OCI-LY7 (cell line): ENCODE data around the gene UBE2C. TPM values are rescaled to one million over a fixed set of nuclear protein-coding genes. Genes with fewer than 3 reads are reported as not detected.

Experiments
- BruUV-seq: library from RNA; stranded (reverse); fragments of 400-500 nt; replicated peaks from 2 replicates; lab custom pipeline; 2021; lab: Mats Ljungman, UMichigan
- CTCF ChIA-PET: fragments of 300-600 bp; sonication (Branson Sonifier 250); formaldehyde crosslinking; loops from one replicate; lab custom pipeline; 2022; ENCODE audit warnings: antibody characterized with exemption; ENCODE audit not compliant: unreplicated experiment; lab: Charles Lee
- POLR2A ChIA-PET: fragments of 300-600 bp; sonication (Branson Sonifier 250); formaldehyde crosslinking; loops from one replicate; lab custom pipeline; 2022; ENCODE audit warnings: antibody characterized with exemption; lab: Charles Lee
- DNase-seq: peaks from one replicate; pipeline ENCODE4 v3.0.0-alpha.2; 2015; ENCODE audit warnings: low spot score
- H2AFZ ChIP-seq: fragments of 200-600 bp; sonication (generic), shearing (Covaris generic); 2 replicates; pipeline ENCODE4 v1.6.1; 2014; ENCODE audit warnings: mild to moderate bottlenecking, antibody characterized with exemption, low read length, moderate library complexity
- H3K27ac ChIP-seq: fragments of 200-600 bp; sonication (generic); 2 replicates; pipeline ENCODE4 v1.5.1; 2014; ENCODE audit warnings: mixed run types, low read depth, mild to moderate bottlenecking, moderate library complexity, low read length, inconsistent platforms; ENCODE audit not compliant: poor library complexity, severe bottlenecking
- H3K36me3 ChIP-seq: fragments of 200-600 bp; sonication (generic); 2 replicates; pipeline ENCODE4 v1.6.1; 2014; ENCODE audit warnings: mild to moderate bottlenecking, antibody characterized with exemption, low read length, moderate library complexity, mixed read lengths; ENCODE audit not compliant: insufficient read depth
- H3K4me1 ChIP-seq: fragments of 200-600 bp; sonication (generic); 2 replicates; pipeline ENCODE4 v1.5.1; 2014; ENCODE audit warnings: mild to moderate bottlenecking, low read length; ENCODE audit not compliant: insufficient read depth, poor library complexity, severe bottlenecking
- H3K4me2 ChIP-seq: fragments of 200-600 bp; sonication (generic); 2 replicates; pipeline ENCODE4 v1.6.1; 2014; ENCODE audit warnings: mild to moderate bottlenecking, low read length
- H3K4me3 ChIP-seq: fragments of 200-600 bp; sonication (generic); 2 replicates; pipeline ENCODE4 v1.5.1; 2014; ENCODE audit warnings: mild to moderate bottlenecking, low read depth, low read length; ENCODE audit not compliant: poor library complexity, severe bottlenecking
- H3K79me2 ChIP-seq: fragments of 200-600 bp; sonication (generic); 2 replicates; pipeline ENCODE4 v1.6.1; 2016; ENCODE audit warnings: low read depth, mild to moderate bottlenecking, low read length, moderate library complexity, mixed read lengths; ENCODE audit not compliant: insufficient read depth
- H3K9me2 ChIP-seq: fragments of 200-600 bp; sonication (generic); 2 replicates; pipeline ENCODE4 v1.6.1; 2016; ENCODE audit warnings: mild to moderate bottlenecking, low read length, mixed read lengths; ENCODE audit not compliant: insufficient read depth
- H3K9me3 ChIP-seq: fragments of 200-600 bp; sonication (generic); 2 replicates; pipeline ENCODE4 v1.6.1; 2014; ENCODE audit warnings: mild to moderate bottlenecking, mixed run types, low read length, mixed read lengths
- H4K20me1 ChIP-seq: fragments of 200-600 bp; sonication (generic); 2 replicates; pipeline ENCODE4 v1.6.1; 2014; ENCODE audit warnings: mild to moderate bottlenecking, antibody characterized with exemption, low read length, moderate library complexity, mixed read lengths; ENCODE audit not compliant: insufficient read depth
- EZH2phosphoT487 ChIP-seq: fragments of 200-600 bp; sonication (generic); IDR thresholded peaks from 2 replicates; pipeline ENCODE4 v1.6.1; 2018; ENCODE audit warnings: low read depth, borderline replicate concordance, mild to moderate bottlenecking, mixed run types, antibody characterized with exemption, low read length, moderate library complexity, mixed read lengths
- intact Hi-C: fragments of 100-400 bp; cut with micrococcal nuclease; formaldehyde crosslinking; loops from one replicate; pipeline ENCODE4 v1.10.0; 2022; ENCODE audit not compliant: unreplicated experiment
- total RNA-seq, 2 experiments: library from RNA; depleted of rRNA in 1 of 2; stranded (reverse); fragments of >200 nt in 1 of 2; shearing (Covaris generic) in 1 of 2; gene quantifications; 2 replicates each; pipeline ENCODE4 v1.2.3, GENCODE V29; 2014 to 2022
- TF ChIP-seq, protein P1 (sequence below): fragments of 200-600 bp; sonication (generic); conservative IDR thresholded peaks from 2 replicates; pipeline ENCODE4 v1.5.1; 2014; ENCODE audit warnings: mild to moderate bottlenecking, antibody characterized with exemption, low read length, moderate library complexity, mixed read lengths

Gene UBE2C
- total RNA-seq, 2 experiments from 2014 or later, result 222 to 269 TPM

DNA sequence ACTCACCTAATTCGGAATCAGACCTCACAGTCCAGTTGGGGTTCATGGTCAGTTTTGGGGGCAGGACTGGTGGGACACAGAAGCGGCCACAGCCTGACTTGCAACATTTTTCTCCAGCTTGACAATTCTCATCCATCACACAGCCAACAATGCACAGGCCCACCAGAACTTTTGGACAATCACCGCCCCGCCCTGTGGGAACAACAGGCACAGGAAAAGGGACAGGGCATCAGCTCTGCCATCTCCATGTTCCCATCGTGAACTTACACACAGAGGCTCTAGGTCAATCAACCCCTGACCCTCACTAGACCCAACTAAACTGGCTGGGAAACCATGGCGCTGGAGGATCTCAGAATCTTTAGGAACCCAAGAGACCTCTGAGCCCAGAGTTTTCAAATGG lies 37.0 kb upstream of the UBE2C start:
- no peak overlapping the region for H3K4me2 ChIP-seq
- H2AFZ ChIP-seq, result no peak overlapping the region
- peaks cover 3% of the 10 kb centered on the region for H3K4me1 ChIP-seq
- no peaks in the 10 kb centered on the region for H3K9me2 ChIP-seq
- intact Hi-C loops, result no loop called here
- H3K36me3 ChIP-seq, result no peaks in the 10 kb centered on the region
- no peaks in the 10 kb centered on the region for H4K20me1 ChIP-seq
- no peak for TF ChIP-seq EZH2phosphoT487
- TF ChIP-seq, protein P1, sequence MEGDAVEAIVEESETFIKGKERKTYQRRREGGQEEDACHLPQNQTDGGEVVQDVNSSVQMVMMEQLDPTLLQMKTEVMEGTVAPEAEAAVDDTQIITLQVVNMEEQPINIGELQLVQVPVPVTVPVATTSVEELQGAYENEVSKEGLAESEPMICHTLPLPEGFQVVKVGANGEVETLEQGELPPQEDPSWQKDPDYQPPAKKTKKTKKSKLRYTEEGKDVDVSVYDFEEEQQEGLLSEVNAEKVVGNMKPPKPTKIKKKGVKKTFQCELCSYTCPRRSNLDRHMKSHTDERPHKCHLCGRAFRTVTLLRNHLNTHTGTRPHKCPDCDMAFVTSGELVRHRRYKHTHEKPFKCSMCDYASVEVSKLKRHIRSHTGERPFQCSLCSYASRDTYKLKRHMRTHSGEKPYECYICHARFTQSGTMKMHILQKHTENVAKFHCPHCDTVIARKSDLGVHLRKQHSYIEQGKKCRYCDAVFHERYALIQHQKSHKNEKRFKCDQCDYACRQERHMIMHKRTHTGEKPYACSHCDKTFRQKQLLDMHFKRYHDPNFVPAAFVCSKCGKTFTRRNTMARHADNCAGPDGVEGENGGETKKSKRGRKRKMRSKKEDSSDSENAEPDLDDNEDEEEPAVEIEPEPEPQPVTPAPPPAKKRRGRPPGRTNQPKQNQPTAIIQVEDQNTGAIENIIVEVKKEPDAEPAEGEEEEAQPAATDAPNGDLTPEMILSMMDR, result no peak
- CTCF ChIA-PET, result no interaction called here
- BruUV-seq, result no TSS peak
- no peaks in the 10 kb centered on the region for H3K79me2 ChIP-seq
- H3K27ac ChIP-seq, result no peak overlapping the region
- H3K9me3 ChIP-seq, result no peaks in the 10 kb centered on the region
- no peak overlapping the region for H3K4me3 ChIP-seq
- DNase-seq, result no peak
- POLR2A ChIA-PET, result no interaction called here

DNA sequence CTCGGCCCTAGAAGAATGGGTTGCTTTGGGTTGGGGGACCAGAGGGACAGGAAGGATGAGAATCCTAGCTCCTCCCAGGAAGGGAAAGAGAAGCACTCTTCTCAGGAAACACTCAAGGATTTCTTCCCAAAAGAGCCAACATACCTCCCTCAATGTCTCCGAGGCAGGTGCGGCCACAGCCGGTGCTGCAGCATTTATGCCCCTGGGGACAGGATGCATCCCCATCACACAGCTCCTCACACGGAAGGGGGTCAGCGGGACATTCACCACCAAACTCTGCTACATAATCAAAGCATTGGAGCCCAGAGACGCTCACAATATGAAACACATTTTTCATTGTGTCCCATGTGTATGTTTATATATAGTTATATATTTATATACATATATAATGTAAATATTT lies 35.5 kb upstream of the UBE2C start:
- no peak overlapping the region for H3K27ac ChIP-seq
- BruUV-seq, result no TSS peak
- no peak for DNase-seq

More for the DNA sequence above, 35.5 kb upstream of the UBE2C start:
- Histone ChIP-seq H3K4me3 (no peak overlapping the region), H3K79me2 (no peaks in the 10 kb centered on the region), H3K9me3 (no peaks in the 10 kb centered on the region), H3K4me2 (no peak overlapping the region), H4K20me1 (no peaks in the 10 kb centered on the region), H3K36me3 (no peaks in the 10 kb centered on the region), H2AFZ (no peak overlapping the region), H3K9me2 (no peaks in the 10 kb centered on the region), H3K4me1 (no peaks in the 10 kb centered on the region)
- CTCF ChIA-PET, result no interaction called here
- POLR2A ChIA-PET, result interaction anchor here (0.5 kb wide), 1 partner anchor 19 kb away, joined by 3 read pairs; no protein-coding TSS in a partner anchor
- intact Hi-C loops, result no loop called here
- TF ChIP-seq EZH2phosphoT487, result no peak
- TF ChIP-seq, protein P1, result no peak
